Fibroblast of skin of left biceps (primary cell): ENCODE results near the gene INTS6.
A peak's percentile ranks its signal among the peaks of the same experiment; 100 is the strongest.

Experiments
- DNase-seq, 2 experiments: peaks; one replicate each; pipeline ENCODE4 v3.0.0-alpha.2; 2013; ENCODE audit warnings: low read depth in 2 of 2

INTS6 gene, protein sequence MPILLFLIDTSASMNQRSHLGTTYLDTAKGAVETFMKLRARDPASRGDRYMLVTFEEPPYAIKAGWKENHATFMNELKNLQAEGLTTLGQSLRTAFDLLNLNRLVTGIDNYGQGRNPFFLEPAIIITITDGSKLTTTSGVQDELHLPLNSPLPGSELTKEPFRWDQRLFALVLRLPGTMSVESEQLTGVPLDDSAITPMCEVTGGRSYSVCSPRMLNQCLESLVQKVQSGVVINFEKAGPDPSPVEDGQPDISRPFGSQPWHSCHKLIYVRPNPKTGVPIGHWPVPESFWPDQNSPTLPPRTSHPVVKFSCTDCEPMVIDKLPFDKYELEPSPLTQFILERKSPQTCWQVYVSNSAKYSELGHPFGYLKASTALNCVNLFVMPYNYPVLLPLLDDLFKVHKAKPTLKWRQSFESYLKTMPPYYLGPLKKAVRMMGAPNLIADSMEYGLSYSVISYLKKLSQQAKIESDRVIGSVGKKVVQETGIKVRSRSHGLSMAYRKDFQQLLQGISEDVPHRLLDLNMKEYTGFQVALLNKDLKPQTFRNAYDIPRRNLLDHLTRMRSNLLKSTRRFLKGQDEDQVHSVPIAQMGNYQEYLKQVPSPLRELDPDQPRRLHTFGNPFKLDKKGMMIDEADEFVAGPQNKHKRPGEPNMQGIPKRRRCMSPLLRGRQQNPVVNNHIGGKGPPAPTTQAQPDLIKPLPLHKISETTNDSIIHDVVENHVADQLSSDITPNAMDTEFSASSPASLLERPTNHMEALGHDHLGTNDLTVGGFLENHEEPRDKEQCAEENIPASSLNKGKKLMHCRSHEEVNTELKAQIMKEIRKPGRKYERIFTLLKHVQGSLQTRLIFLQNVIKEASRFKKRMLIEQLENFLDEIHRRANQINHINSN

GRCh38 chr13:51452361-51453206 lies at the start of gene INTS6:
INTS6 (minus strand) TSS chr13:51453036; CDS start chr13:51452525, 511 bp downstream.
- DNase-seq, result peak; percentile 99

GRCh38 chr13:51502153-51502651 lies 49.4 kb upstream of the INTS6 start:
- no peak for DNase-seq

DNA sequence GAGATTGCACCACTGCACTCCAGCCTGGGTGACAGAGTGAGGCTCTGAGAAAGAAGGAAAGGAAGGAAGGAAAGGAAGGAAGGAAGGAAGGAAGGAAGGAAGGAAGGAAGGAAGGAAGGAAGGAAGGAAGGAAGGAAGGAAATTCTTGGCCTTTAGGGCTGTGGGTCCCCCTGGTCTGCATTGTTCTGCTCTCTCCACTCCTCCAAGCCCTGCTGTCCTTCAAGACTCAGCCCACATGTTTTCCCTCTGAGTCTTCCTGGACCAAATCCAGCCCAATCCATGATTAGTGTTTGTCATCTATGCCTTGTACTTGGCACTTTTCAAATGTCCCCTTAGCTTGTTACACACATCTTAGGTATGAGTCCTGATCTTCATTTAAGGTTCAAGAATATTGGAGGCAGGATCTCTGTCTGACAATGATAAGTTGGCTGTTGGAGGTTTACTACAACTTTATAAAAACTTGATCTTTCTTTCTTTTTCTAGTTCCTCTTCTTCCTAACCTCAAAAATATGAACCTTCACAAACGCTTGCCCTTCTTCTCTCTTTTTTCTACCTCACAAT lies 48.8 kb upstream of the INTS6 start:
- no peak for DNase-seq

DNA sequence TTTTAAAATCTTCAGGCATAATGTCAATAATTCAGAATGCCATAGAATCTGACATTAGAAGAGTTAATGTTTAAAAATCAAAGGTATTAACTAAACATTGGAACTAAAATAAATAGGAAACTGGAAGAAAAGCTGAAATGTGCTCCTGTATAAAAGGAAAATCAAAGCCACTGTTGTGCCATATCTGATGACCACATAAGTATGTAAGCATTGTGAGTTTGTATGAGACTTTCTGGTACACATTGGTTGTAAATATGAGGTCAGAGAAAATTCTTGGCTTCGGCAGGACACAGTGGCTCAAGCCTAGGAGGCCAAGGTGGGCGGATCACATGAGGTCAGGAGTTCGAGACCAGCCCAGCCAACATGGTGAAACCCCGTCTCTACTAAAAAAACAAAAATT lies 48.3 kb upstream of the INTS6 start:
- DNase-seq, result no peak

- DNase-seq, result no peak
Observed at GRCh38 chr13:51500687-51501086, 47.9 kb upstream of the INTS6 start.

DNA sequence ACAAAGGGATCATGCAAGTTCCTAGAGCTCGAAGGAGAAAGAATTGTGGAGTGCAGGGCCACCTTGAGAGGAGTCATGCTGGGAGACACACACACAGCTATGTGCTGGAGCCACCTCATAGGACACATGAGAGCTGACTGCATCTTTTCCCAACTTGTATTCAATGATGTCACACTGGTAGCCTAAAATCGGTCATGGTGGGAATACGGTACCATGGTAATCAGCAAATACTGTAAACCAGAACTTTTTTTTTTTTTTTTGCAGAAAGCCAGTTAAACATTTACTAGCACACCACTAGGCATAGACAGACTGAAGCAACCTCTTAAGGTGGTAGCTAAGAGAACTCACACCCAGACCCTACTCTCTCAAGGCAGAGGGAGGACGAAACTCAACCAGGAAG lies 47.0 kb upstream of the INTS6 start:
- no peak for DNase-seq

DNA sequence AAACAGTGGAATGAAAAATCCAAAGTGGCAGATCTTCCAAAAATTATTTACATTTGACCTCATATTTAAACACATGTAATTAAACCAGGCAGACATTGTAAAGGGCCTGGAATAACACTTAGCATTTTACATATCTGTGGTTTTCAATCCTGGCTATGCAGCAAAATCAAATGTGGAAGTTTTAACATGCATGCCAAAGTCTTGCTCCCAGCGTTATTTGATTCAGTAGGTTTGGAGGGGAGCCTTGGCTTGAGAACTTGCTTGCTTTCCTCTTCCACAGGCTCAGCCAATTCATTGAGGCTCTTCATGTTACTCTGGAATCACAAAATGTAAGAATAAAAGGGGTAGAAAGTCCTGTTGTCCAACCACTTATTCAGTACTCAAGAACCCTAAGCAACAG lies 42.5 kb upstream of the INTS6 start:
- peak in 1 of 2 experiments; percentile 26 for DNase-seq

- DNase-seq, result peak in 1 of 2 experiments; percentile 40
Observed at GRCh38 chr13:51494156-51494555, 41.3 kb upstream of the INTS6 start.

DNA sequence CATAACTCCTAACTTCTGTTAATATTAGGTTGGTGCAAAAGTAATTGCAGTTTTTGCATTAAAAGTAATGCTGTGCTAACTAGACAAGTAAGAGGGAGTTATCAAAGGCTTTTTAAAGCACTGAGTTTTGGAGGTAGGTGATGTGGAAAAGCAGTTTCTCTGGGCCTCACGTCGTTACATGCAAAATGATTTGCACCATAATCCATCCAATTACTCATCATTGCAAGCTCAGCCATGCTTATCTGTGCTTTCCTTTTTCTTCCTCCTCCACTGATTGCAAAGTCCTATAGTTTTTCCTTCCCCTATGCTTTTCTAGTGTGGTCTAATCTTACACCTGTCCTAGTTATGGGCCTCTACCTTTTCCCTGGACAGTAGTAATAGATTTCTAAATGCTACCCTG lies 35.4 kb upstream of the INTS6 start:
- no peak for DNase-seq

GRCh38 chr13:51481656-51482055 lies 28.8 kb upstream of the INTS6 start:
- no peak for DNase-seq

DNA sequence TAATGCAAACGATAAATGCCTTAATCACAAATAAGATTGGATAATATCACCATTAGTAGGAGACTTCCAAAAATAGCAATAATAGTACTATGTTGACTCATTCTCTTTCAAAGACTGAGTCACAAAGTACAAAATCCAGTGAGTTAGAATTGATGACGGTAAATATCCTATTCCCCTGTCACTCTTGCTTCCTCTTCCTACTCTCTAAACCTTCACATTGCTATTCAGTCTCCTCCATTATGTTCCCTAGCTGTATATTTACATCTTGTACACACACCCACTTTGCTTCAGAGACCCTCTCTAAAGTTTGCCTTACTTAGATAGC lies 26.3 kb upstream of the INTS6 start:
- DNase-seq, result peak in 1 of 2 experiments; percentile 19

DNA sequence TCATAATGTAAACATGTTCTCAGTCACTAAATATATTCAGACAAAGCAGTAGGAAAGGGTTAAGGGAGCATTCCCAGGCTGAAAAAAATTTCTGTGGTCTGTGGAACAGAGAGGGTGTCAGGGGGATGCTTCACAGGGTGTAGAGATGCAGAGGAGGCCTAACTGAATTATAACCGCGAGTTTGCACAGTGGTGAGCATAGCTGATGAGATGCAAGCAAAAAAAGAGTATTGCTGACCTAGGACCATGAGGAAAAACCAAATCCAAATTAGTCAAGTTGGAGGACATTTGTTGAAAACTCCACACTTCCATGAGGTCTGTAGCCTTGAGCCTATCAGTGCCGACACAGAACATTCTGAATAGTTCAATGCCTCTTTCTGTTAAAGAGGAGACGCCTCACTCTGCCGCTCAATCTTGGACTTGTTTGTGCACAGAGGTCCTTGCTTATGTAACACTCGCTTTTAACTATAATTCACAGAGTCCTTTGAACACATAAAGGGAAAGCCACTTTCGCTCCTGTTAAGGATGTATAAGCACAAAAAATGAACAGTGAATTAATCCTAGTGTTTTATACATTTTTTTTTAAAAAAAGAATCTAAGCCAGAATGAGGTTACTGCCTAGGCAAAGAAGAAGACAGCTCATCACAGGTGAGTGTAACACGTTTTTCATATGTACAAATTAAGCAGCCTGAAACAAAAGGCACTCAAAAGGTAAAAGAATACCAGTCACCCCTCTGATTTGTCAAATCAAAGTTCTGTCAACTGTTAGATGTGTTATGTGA lies 25.8 kb upstream of the INTS6 start:
- no peak for DNase-seq

DNA sequence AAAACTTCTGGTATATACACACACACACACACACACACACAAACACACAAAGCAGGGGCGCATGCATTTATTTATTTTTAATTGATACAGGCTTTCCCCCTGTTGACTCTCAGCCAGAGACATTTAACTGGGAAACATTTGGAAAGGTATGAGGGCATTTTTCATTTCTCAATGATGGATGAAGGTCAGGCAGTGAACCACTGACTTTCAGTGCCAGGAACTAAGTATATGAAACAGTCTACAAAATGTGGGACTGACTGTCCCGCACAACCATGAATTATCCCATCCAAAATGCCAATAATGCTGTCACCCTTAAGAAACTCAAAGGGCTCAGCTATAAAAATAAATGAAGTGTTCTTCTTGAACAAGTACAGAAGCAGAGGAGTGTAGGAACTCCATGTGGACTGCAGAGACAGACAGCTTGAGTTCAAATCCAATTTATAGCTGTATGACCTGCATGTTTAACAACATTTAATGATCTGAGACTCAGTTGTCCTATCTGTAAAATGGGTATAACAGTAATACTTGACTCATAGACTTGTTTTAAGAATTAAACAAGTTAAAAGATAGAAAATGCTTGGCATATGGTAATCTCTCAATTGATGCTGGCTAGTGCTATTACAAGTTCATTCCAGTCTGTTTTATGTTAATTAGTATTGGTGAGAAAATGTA lies 25.0 kb upstream of the INTS6 start:
- no peak for DNase-seq

DNA sequence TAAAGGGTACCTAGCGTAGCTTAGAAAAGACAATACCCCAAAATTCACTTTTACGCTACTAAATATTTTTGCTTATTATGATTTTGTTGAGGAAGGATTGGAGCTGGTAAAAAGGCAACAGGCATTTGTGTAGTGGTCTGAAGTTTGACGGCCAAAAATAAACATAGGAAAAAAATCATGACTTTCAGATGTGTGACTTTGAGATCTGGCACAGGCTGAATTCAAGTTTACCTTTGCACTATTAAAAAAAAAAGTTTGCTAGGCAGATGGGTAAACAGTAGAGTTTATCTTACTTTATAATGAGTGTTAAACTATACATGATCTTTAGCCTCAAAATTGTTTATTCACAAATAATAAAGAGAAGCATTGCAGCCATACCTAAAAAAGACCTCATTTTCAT lies 24.3 kb upstream of the INTS6 start:
- no peak for DNase-seq

- no peak for DNase-seq
Observed at GRCh38 chr13:51475727-51476501, 23.1 kb upstream of the INTS6 start.

- no peak for DNase-seq
Observed at GRCh38 chr13:51469790-51470189, 17.0 kb upstream of the INTS6 start.

DNA sequence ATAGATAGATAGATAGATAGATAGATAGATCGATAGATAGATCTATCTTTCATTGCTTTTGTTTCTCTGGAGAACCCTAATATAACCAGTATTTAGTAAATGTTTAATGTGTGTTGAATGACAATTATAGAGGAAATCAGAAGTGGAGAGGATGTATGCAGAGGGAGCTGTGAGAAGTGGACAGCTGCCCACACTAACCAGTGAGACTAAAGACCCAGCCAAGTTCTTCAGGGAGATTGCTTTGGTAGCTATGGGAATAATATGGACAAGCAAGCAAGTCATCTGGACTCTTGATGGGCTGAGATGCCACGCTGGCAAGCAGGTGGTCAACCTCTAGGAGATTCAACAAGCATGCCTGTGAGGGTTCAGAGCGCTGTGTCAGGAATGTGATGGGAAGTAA lies 14.9 kb upstream of the INTS6 start:
- DNase-seq, result no peak

DNA sequence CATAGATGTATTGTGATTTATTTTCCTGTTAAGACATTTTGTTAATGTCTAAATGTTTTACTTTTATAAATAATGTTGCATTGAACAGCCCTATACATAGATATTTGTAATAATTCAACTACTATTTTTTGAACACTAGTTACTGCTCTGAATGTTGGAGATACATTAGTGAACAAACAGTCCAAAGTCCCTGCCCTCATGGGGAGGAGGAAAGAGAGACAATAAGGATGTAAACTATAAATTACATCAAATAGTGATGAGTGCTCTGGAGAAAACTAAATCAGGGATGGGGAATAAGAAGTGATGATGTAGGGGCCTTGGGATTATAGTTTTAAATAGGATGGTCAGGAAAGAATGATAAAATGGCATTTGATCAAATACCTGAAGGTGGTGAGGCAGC lies 12.3 kb upstream of the INTS6 start:
- DNase-seq, result no peak

- DNase-seq, result no peak
Observed at GRCh38 chr13:51457086-51457815, 4.4 kb upstream of the INTS6 start.
